Testis (tissue), 2 donors: ENCODE measurements around the gene PLPPR2.

ENCODE experiments used
- CTCF ChIP-seq, 3 experiments: fragments of 450-650 bp in 2 of 3; fragments of 200-600 bp in 1 of 3; sonication (generic) in 1 of 3; IDR thresholded peaks; one replicate each; pipeline ENCODE4 v1.5.1; 2016 to 2019; ENCODE audit warnings: antibody characterized with exemption in 3 of 3, mild to moderate bottlenecking in 2 of 3, moderate library complexity in 1 of 3
- POLR2A ChIP-seq: fragments of 450-650 bp; IDR thresholded peaks from one replicate; pipeline ENCODE4 v1.6.1; 2017; ENCODE audit warnings: antibody characterized with exemption, mild to moderate bottlenecking, moderate library complexity

DNA sequence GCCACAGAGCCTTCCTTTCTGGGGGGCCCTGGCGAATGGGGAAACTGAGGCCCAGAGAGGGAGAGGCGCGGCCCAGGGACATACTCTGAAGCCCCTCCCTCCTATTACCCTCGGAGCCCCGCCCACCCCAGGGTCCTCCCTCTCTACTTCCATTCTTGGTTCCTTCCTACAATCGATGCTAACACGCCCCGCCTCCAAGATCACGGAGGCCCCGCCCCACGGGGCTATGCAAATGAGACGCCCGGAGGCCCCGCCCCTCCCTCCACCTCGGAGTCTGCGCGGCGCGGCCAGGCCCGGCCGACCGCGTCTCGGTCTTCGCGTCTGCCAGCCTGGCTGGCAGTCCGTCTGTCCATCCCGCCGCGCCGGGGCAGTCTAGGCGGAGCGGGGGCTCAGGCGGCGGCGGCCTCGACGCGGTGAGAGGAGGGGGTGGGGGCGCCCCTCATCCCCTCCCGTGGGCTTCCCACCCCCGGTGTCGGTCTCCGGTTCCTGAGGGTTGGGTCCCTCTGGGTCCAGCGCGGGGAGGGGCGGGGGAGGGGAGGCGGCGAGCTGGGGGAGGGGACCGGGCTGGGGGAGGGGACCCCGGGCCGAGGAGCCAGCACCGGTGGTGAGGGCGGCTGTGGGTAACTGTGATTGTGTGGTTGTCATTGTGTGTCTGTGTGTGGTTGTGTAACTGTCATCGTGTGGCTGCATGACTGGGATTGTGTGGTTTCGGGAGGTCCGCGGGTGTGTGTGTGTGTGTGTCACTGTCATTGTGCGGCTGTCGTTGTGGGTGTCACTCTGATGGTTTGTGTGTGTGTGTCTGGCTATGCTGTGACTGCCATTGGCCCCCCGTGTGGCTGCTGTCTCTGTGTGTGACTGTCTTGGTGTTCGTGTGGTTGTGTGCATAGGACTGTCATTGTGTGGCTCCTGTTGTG is at the start of gene PLPPR2:
- TF ChIP-seq CTCF (IDR thresholded peaks at IDR 0.05) (no peak), POLR2A (no peak)
